ENCODE results near the gene WIPF1. TPM values are rescaled to one million over a fixed set of nuclear protein-coding genes. Genes with fewer than 3 reads are reported as not detected.

WIPF1 gene
- total RNA-seq, 1 donor from 2014 or later = 19.3 TPM

DNA sequence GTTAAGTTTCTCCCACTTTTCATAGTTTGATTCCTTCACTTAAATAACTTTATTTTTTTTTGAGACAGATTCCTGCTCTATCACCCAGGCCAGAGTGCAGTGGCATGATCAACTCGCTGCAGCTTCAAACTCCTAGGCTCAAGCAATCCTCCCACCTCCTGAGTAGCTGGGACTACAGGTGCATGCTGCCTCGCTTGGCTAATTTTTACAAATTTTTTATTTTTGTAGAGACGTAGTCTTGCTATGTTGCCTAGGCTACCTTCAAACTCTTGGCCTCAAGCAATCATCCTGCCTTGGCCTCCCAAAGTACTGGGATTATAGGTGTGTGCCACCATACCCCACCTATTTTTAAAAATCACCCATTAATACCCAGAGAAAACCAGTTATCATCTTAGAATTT is 14.2 kb upstream of the WIPF1 start:
- peaks cover 37% of the 10 kb centered on the region for H3K4me1 ChIP-seq (ENCODE audit: insufficient read depth, low read length)
- H3K27me3 ChIP-seq (ENCODE audit: insufficient read depth, low read length) = no peaks in the 10 kb centered on the region
- H3K9ac ChIP-seq (ENCODE audit: low read length) = no peak overlapping the region
- no peaks in the 10 kb centered on the region for H3K9me3 ChIP-seq (ENCODE audit: insufficient read depth, low read depth, low read length)
- TF ChIP-seq, protein P1, sequence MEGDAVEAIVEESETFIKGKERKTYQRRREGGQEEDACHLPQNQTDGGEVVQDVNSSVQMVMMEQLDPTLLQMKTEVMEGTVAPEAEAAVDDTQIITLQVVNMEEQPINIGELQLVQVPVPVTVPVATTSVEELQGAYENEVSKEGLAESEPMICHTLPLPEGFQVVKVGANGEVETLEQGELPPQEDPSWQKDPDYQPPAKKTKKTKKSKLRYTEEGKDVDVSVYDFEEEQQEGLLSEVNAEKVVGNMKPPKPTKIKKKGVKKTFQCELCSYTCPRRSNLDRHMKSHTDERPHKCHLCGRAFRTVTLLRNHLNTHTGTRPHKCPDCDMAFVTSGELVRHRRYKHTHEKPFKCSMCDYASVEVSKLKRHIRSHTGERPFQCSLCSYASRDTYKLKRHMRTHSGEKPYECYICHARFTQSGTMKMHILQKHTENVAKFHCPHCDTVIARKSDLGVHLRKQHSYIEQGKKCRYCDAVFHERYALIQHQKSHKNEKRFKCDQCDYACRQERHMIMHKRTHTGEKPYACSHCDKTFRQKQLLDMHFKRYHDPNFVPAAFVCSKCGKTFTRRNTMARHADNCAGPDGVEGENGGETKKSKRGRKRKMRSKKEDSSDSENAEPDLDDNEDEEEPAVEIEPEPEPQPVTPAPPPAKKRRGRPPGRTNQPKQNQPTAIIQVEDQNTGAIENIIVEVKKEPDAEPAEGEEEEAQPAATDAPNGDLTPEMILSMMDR (IDR thresholded peaks at IDR 0.05; ENCODE audit: insufficient read depth, low read depth, low read length) = no peak
- no peak for TF ChIP-seq EZH2 (IDR thresholded peaks at IDR 0.05; ENCODE audit: insufficient read depth, low read length)
- H2AFZ ChIP-seq (ENCODE audit: low read depth, low read length) = no peak overlapping the region
- DNase-seq (ENCODE audit: low read depth) (no peak), FAIRE-seq (no peak)
- Mint-ChIP-seq H3K4me1 (ENCODE audit: low read depth, unreplicated experiment) (peaks cover 10% of the 10 kb centered on the region), H3K4me3 (ENCODE audit: unreplicated experiment) (no peak overlapping the region), H3K27ac (ENCODE audit: unreplicated experiment) (no peak overlapping the region), H3K36me3 (ENCODE audit: low read depth, unreplicated experiment) (no peaks in the 10 kb centered on the region), H3K9me3 (ENCODE audit: unreplicated experiment) (no peaks in the 10 kb centered on the region), H3K27me3 (ENCODE audit: low read depth, unreplicated experiment) (no peaks in the 10 kb centered on the region)
- H3K4me3 ChIP-seq (ENCODE audit: insufficient read depth, low read depth, low read length) = no peak overlapping the region
- H3K36me3 ChIP-seq (ENCODE audit: insufficient read depth, low read length) = no peaks in the 10 kb centered on the region
- no peaks in the 10 kb centered on the region for H3K79me2 ChIP-seq (ENCODE audit: insufficient read depth, low read length)
- no peak overlapping the region for H3K4me2 ChIP-seq (ENCODE audit: low read length)
- no peaks in the 10 kb centered on the region for H4K20me1 ChIP-seq (ENCODE audit: insufficient read depth, low read length)
- no peak overlapping the region for H3K27ac ChIP-seq (ENCODE audit: low read depth, low read length)

DNA sequence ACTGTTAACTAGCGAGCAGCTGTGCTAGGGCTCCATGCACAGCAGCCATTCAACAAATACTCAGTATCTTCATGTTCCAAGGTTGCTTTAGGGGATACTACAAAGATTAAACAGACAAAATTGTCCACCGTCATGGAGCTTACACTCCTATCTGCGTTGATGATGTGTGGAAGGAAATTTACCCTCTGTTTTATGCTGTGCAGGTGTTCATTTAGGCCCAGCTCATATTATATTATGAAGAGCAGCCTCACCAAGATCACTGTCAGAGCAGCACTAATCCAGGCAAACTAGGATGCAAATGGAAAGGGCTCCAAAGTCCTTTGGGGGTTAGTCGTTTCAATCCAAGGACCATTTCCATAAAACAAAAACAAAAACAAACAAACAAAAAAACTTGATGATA is 13.4 kb upstream of the WIPF1 start:
- H3K4me1 ChIP-seq (ENCODE audit: insufficient read depth, low read length) = peaks cover 41% of the 10 kb centered on the region
- FAIRE-seq (no peak), DNase-seq (ENCODE audit: low read depth) (no peak)
- no peak overlapping the region for H3K4me3 Mint-ChIP-seq (ENCODE audit: unreplicated experiment)
- H3K9me3 ChIP-seq (ENCODE audit: insufficient read depth, low read depth, low read length) = no peaks in the 10 kb centered on the region
- no peak overlapping the region for H2AFZ ChIP-seq (ENCODE audit: low read depth, low read length)
- H3K4me2 ChIP-seq (ENCODE audit: low read length) = no peak overlapping the region
- TF ChIP-seq, protein P1 (IDR thresholded peaks at IDR 0.05; ENCODE audit: insufficient read depth, low read depth, low read length) = no peak
- no peak for TF ChIP-seq EZH2 (IDR thresholded peaks at IDR 0.05; ENCODE audit: insufficient read depth, low read length)
- peak overlapping the region; percentile 48 for H3K27ac ChIP-seq (ENCODE audit: low read depth, low read length)
- no peaks in the 10 kb centered on the region for H3K9me3 Mint-ChIP-seq (ENCODE audit: unreplicated experiment)
- peaks cover 16% of the 10 kb centered on the region for H3K4me1 Mint-ChIP-seq (ENCODE audit: low read depth, unreplicated experiment)
- H3K27me3 Mint-ChIP-seq (ENCODE audit: low read depth, unreplicated experiment) = no peaks in the 10 kb centered on the region
- no peaks in the 10 kb centered on the region for H3K27me3 ChIP-seq (ENCODE audit: insufficient read depth, low read length)
- no peak overlapping the region for H3K9ac ChIP-seq (ENCODE audit: low read length)
- H3K4me3 ChIP-seq (ENCODE audit: insufficient read depth, low read depth, low read length) = no peak overlapping the region
- H3K27ac Mint-ChIP-seq (ENCODE audit: unreplicated experiment) = no peak overlapping the region
- H3K36me3 Mint-ChIP-seq (ENCODE audit: low read depth, unreplicated experiment) = no peaks in the 10 kb centered on the region
- no peaks in the 10 kb centered on the region for H4K20me1 ChIP-seq (ENCODE audit: insufficient read depth, low read length)
- no peaks in the 10 kb centered on the region for H3K79me2 ChIP-seq (ENCODE audit: insufficient read depth, low read length)
- H3K36me3 ChIP-seq (ENCODE audit: insufficient read depth, low read length) = no peaks in the 10 kb centered on the region

DNA sequence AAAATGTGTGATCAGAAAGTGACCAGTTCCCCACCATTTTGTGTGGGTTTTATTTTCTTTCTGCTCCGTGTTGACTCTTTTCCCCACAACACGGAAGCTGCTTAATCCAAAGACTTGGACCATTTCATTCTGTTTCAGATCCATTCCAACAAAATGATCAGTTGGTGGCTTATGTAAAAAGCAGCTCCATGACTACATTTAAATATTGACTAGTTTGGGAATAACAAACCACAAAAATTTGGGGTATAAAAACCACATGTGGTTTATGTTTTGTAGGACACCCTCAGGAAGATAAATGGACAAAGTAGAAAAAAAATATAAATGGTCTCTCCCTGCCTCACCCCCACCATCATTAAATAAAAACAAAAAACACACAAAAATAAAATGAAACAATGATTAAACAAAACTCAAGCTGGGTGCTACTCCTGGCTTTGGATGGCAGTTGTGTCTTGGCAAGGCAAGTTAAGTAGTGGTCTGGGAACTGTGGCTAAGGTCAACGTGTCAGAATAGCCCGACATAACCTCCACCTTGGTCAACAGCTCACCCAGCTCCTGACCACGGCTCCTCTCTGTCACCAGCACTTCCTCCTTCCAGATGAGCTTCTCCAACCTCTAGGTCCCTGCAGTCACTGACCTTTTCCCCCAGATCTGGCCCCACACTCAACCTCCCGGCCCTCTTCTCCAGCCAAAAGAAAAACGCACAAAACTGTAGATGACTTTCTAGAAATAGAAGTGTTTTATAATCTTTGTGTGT is 12.8 kb upstream of the WIPF1 start:
- TF ChIP-seq EZH2 (IDR thresholded peaks at IDR 0.05; ENCODE audit: insufficient read depth, low read length) = no peak
- TF ChIP-seq, protein P1 (IDR thresholded peaks at IDR 0.05; ENCODE audit: insufficient read depth, low read depth, low read length) = no peak
- no peaks in the 10 kb centered on the region for H4K20me1 ChIP-seq (ENCODE audit: insufficient read depth, low read length)
- H3K4me1 Mint-ChIP-seq (ENCODE audit: low read depth, unreplicated experiment) = peaks cover 18% of the 10 kb centered on the region
- H3K27me3 ChIP-seq (ENCODE audit: insufficient read depth, low read length) = no peaks in the 10 kb centered on the region
- peak; percentile 73 for DNase-seq (ENCODE audit: low read depth)
- peaks cover 38% of the 10 kb centered on the region for H3K4me1 ChIP-seq (ENCODE audit: insufficient read depth, low read length)
- no peak overlapping the region for H3K27ac Mint-ChIP-seq (ENCODE audit: unreplicated experiment)
- H3K79me2 ChIP-seq (ENCODE audit: insufficient read depth, low read length) = no peaks in the 10 kb centered on the region
- H3K9me3 Mint-ChIP-seq (ENCODE audit: unreplicated experiment) = no peaks in the 10 kb centered on the region
- H3K9ac ChIP-seq (ENCODE audit: low read length) = no peak overlapping the region
- no peak overlapping the region for H3K4me3 ChIP-seq (ENCODE audit: insufficient read depth, low read depth, low read length)
- peak overlapping the region; percentile 48 for H3K27ac ChIP-seq (ENCODE audit: low read depth, low read length)
- no peaks in the 10 kb centered on the region for H3K27me3 Mint-ChIP-seq (ENCODE audit: low read depth, unreplicated experiment)
- no peaks in the 10 kb centered on the region for H3K36me3 ChIP-seq (ENCODE audit: insufficient read depth, low read length)
- no peak overlapping the region for H3K4me3 Mint-ChIP-seq (ENCODE audit: unreplicated experiment)
- FAIRE-seq = no peak
- H3K9me3 ChIP-seq (ENCODE audit: insufficient read depth, low read depth, low read length) = no peaks in the 10 kb centered on the region
- H2AFZ ChIP-seq (ENCODE audit: low read depth, low read length) = peak overlapping the region; percentile 24
- no peaks in the 10 kb centered on the region for H3K36me3 Mint-ChIP-seq (ENCODE audit: low read depth, unreplicated experiment)
- peak overlapping the region; percentile 7 for H3K4me2 ChIP-seq (ENCODE audit: low read length)

All from astrocyte (in vitro differentiated cells and primary cell).